A673 (cell line): ENCODE data around the gene KCNIP2. TPM values are rescaled to one million over a fixed set of nuclear protein-coding genes. Genes with fewer than 3 reads are reported as not detected.

ENCODE experiments used
- BruUV-seq: library from RNA; stranded (reverse); fragments of 400-500 nt; replicated peaks from 2 replicates; lab custom pipeline; 2021; lab: Mats Ljungman, UMichigan
- CTCF ChIA-PET: fragments of 300-600 bp; sonication (Branson Sonifier 250); formaldehyde crosslinking; loops from one replicate; lab custom pipeline; 2022; ENCODE audit warnings: antibody characterized with exemption; lab: Charles Lee
- POLR2A ChIA-PET: fragments of 300-600 bp; sonication (Branson Sonifier 250); formaldehyde crosslinking; loops from one replicate; lab custom pipeline; 2022; ENCODE audit warnings: antibody characterized with exemption; ENCODE audit not compliant: low non-redundant PET; lab: Charles Lee
- DNase-seq: peaks from one replicate; pipeline ENCODE4 v3.0.0-alpha.2; 2015; ENCODE audit warnings: low spot score
- H3K27ac ChIP-seq: fragments of 200-600 bp; sonication (generic); 2 replicates; pipeline ENCODE4 v1.5.1; 2016; ENCODE audit warnings: mixed run types, low read depth, mild to moderate bottlenecking, mixed read lengths, antibody characterized with exemption, low read length; ENCODE audit not compliant: poor library complexity, severe bottlenecking
- H3K27me3 ChIP-seq: fragments of 200-600 bp; sonication (generic); replicated peaks from 2 replicates; pipeline ENCODE4 v1.6.1; 2017; ENCODE audit warnings: mixed run types, low read depth, mild to moderate bottlenecking, mixed read lengths, antibody characterized with exemption, low read length; ENCODE audit not compliant: insufficient read depth, poor library complexity
- H3K36me3 ChIP-seq: fragments of 200-600 bp; sonication (generic); 2 replicates; pipeline ENCODE4 v1.6.1; 2016; ENCODE audit warnings: mixed run types, mild to moderate bottlenecking, mixed read lengths, antibody characterized with exemption, low read length; ENCODE audit not compliant: insufficient read depth, poor library complexity, severe bottlenecking
- H3K4me1 ChIP-seq: fragments of 200-600 bp; sonication (generic); 2 replicates; pipeline ENCODE4 v1.6.1; 2017; ENCODE audit warnings: mixed run types, mild to moderate bottlenecking, mixed read lengths, antibody characterized with exemption, low read length; ENCODE audit not compliant: insufficient read depth, poor library complexity, severe bottlenecking
- H3K4me3 ChIP-seq: fragments of 200-600 bp; sonication (generic); 2 replicates; pipeline ENCODE4 v1.5.1; 2016; ENCODE audit warnings: low read depth, mixed run types, mild to moderate bottlenecking, mixed read lengths, low read length; ENCODE audit not compliant: poor library complexity, severe bottlenecking
- H3K9me3 ChIP-seq: fragments of 200-600 bp; sonication (generic); 2 replicates; pipeline ENCODE4 v1.6.1; 2016; ENCODE audit warnings: mixed run types, low read depth, mild to moderate bottlenecking, mixed read lengths, antibody characterized with exemption, low read length; ENCODE audit not compliant: poor library complexity, severe bottlenecking
- EZH2 ChIP-seq: fragments of 200-600 bp; sonication (generic); IDR thresholded peaks from 2 replicates; pipeline ENCODE4 v1.6.1; 2017; ENCODE audit warnings: borderline replicate concordance, low read depth, mild to moderate bottlenecking, mixed read lengths, antibody characterized with exemption, low read length; ENCODE audit not compliant: poor library complexity, severe bottlenecking
- intact Hi-C: fragments of 100-400 bp; cut with micrococcal nuclease; formaldehyde crosslinking; loops from one replicate; pipeline ENCODE4 v1.10.0; 2022; ENCODE audit not compliant: unreplicated experiment
- total RNA-seq: library from RNA; stranded (reverse); gene quantifications from 2 replicates; pipeline ENCODE4 v1.2.3, GENCODE V29; 2021
- TF ChIP-seq, protein P1 (sequence below): fragments of 300-800, 200-600 bp; sonication (generic); conservative IDR thresholded peaks from 2 replicates; pipeline ENCODE4 v1.5.1; 2017; ENCODE audit warnings: low read depth, mild to moderate bottlenecking, antibody characterized with exemption, low read length, moderate library complexity, mixed read lengths

The KCNIP2 gene
- total RNA-seq, 1 experiment from 2014 or later: 0.86 TPM

DNA sequence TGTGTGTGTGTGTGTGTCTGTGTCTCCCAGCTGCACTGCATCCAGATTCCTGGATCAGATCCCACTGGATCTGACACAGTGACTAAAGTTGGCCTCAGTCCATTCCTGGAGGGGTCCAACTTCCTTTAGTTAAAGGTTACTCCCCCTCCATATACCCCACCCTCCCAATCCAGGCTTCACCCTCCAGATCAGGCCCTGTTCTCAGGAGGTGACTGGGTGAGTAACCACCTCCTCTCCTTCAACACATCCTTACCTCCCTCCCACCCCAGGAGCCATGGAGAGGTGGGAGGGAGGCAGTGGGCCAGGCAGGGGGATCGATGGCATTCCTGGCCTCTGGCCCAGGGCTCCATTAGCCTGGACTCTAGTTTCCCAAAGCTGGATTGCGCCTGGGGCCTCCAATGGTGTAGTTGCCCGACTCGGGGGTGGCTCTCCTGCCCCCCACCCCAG, 11.3 kb downstream of the KCNIP2 start:
- no peak for TF ChIP-seq EZH2
- TF ChIP-seq, protein P1, sequence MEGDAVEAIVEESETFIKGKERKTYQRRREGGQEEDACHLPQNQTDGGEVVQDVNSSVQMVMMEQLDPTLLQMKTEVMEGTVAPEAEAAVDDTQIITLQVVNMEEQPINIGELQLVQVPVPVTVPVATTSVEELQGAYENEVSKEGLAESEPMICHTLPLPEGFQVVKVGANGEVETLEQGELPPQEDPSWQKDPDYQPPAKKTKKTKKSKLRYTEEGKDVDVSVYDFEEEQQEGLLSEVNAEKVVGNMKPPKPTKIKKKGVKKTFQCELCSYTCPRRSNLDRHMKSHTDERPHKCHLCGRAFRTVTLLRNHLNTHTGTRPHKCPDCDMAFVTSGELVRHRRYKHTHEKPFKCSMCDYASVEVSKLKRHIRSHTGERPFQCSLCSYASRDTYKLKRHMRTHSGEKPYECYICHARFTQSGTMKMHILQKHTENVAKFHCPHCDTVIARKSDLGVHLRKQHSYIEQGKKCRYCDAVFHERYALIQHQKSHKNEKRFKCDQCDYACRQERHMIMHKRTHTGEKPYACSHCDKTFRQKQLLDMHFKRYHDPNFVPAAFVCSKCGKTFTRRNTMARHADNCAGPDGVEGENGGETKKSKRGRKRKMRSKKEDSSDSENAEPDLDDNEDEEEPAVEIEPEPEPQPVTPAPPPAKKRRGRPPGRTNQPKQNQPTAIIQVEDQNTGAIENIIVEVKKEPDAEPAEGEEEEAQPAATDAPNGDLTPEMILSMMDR: no peak
- H3K4me3 ChIP-seq: no peak overlapping the region
- no TSS peak for BruUV-seq
- no peaks in the 10 kb centered on the region for H3K36me3 ChIP-seq
- no peak for DNase-seq
- ChIA-PET CTCF (interaction anchor here (0.9 kb wide), 1 partner anchor 9 kb away, joined by 3 read pairs; no protein-coding TSS in a partner anchor), POLR2A (no interaction called here)
- H3K27ac ChIP-seq: no peak overlapping the region
- H3K4me1 ChIP-seq: peaks cover 10% of the 10 kb centered on the region
- intact Hi-C loops: no loop called here
- no peaks in the 10 kb centered on the region for H3K9me3 ChIP-seq
- no peaks in the 10 kb centered on the region for H3K27me3 ChIP-seq

DNA sequence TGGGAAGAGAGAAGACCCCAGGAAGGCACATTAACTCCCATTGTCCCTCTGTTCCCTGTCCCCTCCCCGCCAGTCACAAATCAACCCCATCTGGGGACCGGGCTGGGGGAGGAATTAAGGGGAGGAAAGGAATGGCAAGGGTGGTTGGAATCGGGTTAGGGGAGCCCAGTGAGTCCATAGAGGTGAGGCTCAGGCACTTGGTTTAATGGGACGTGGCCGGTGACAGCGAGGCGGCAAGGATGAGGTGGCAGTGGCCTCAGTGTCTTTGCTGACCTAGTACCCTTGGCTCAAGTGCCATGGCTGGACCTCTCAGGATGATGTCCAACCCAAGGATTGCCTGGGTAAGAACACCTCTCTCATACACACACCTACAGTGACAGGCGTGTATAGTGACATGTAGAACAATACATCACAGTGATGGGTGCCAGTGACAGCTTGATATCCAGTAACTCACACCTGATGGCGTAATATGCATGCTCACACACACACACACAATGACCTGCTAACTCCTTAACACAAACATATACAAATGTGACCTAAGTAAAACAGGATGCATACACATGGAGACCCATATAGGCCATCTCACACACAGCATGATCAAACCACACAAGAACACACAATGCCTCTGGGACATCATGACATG, 12.3 kb downstream of the KCNIP2 start:
- Histone ChIP-seq H3K27me3 (no peaks in the 10 kb centered on the region), H3K4me1 (peaks cover 10% of the 10 kb centered on the region), H3K9me3 (no peaks in the 10 kb centered on the region), H3K27ac (peak overlapping the region; percentile 69), H3K36me3 (no peaks in the 10 kb centered on the region), H3K4me3 (peak overlapping the region; percentile 46)
- POLR2A ChIA-PET: no interaction called here
- CTCF ChIA-PET: interaction anchor here (1.6 kb wide), 1 partner anchor 10 kb away, joined by 7 read pairs; no protein-coding TSS in a partner anchor
- DNase-seq: no peak
- TF ChIP-seq, protein P1: no peak
- intact Hi-C loops: no loop called here
- no TSS peak for BruUV-seq

DNA sequence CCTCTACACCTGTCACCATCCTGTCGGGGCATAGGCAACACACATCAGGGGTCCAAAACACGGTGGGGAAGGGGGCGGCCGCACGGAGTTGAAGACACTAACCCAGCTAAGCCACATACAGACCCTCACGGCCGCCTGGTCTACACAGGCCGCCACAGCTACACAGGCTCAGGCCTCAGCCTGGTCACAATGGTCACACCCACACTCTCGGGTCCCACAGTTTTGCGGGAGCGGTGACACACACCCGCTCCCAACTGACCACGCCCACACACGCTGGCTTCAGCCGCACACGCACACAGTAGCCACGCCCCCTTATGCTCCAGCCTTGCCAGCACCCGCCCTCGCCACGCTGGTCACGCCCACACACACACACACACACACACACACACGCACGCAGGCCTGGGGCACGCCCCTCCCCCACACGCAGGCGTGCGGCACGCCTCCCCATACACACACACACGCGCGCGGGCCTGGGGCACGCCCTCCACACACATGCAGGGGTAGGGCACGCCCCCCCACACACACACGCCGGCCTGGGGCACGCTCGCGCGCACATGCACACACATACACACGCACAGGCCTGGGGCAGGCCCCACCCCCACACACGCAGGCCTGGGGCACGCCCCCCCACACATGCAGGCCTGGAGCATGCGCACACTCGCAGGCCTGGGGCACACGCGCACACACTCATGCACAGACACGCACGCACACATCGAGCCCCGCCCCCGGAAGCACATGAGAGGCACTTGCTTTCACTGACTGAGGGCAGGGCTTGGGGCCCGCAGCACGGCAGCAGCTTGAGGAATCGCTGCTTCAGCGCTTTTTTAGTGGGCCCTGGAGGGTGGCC, 13.1 kb downstream of the KCNIP2 start:
- Histone ChIP-seq H3K4me1 (peaks cover 10% of the 10 kb centered on the region), H3K27me3 (no peaks in the 10 kb centered on the region), H3K36me3 (no peaks in the 10 kb centered on the region), H3K4me3 (peak overlapping the region; percentile 46), H3K27ac (peak overlapping the region; percentile 69), H3K9me3 (no peaks in the 10 kb centered on the region)
- TF ChIP-seq, protein P1: no peak
- TF ChIP-seq EZH2: no peak
- no TSS peak for BruUV-seq
- DNase-seq: peak; percentile 95
- CTCF ChIA-PET: interaction anchor here (1.6 kb wide), 1 partner anchor 10 kb away, joined by 7 read pairs; no protein-coding TSS in a partner anchor
- intact Hi-C loops: no loop called here
- POLR2A ChIA-PET: interaction anchor here (0.6 kb wide), 1 partner anchor 359 kb away, joined by 6 read pairs; no protein-coding TSS in a partner anchor
